DOHH2 (cell line): ENCODE measurements around the gene GFM2.

ENCODE experiments used
- H3F3A ChIP-seq: fragments of 200-600 bp; sonication (generic), shearing (Covaris generic); 2 replicates; pipeline ENCODE4 v1.6.0; 2016; ENCODE audit warnings: antibody characterized with exemption, mild to moderate bottlenecking; ENCODE audit not compliant: control insufficient read depth, insufficient read depth
- H3K27ac ChIP-seq: fragments of 200-600 bp; sonication (generic); 2 replicates; pipeline ENCODE4 v1.5.1; 2014; ENCODE audit warnings: low read depth, mild to moderate bottlenecking, low read length, moderate library complexity
- H3K27me3 ChIP-seq: fragments of 200-600 bp; sonication (generic); 2 replicates; pipeline ENCODE4 v1.6.1; 2014; ENCODE audit warnings: mild to moderate bottlenecking, low read length, mixed read lengths; ENCODE audit not compliant: control insufficient read depth
- H3K36me3 ChIP-seq: fragments of 200-600 bp; sonication (generic); 2 replicates; pipeline ENCODE4 v1.6.1; 2014; ENCODE audit warnings: mild to moderate bottlenecking, low read length, moderate library complexity, mixed read lengths; ENCODE audit not compliant: control insufficient read depth
- H3K4me1 ChIP-seq: fragments of 200-600 bp; sonication (generic); 2 replicates; pipeline ENCODE4 v1.6.1; 2014; ENCODE audit warnings: mild to moderate bottlenecking, low read length, mixed read lengths; ENCODE audit not compliant: control insufficient read depth
- H3K4me2 ChIP-seq: fragments of 200-600 bp; sonication (generic); 2 replicates; pipeline ENCODE4 v1.6.0; 2014; ENCODE audit warnings: mild to moderate bottlenecking, low read length, moderate library complexity
- H3K4me3 ChIP-seq: fragments of 200-600 bp; sonication (generic); 2 replicates; pipeline ENCODE4 v1.5.1; 2014; ENCODE audit warnings: mild to moderate bottlenecking, low read length, mixed read lengths
- H3K79me2 ChIP-seq: fragments of 200-600 bp; sonication (generic); 2 replicates; pipeline ENCODE4 v1.6.1; 2014; ENCODE audit warnings: mild to moderate bottlenecking, low read length, mixed read lengths; ENCODE audit not compliant: control insufficient read depth
- H3K9me2 ChIP-seq: fragments of 200-600 bp; sonication (generic); replicated peaks from 2 replicates; pipeline ENCODE4 v1.6.1; 2014; ENCODE audit warnings: mild to moderate bottlenecking, low read length, mixed read lengths; ENCODE audit not compliant: control insufficient read depth
- H3K9me3 ChIP-seq: fragments of 200-600 bp; sonication (generic); 2 replicates; pipeline ENCODE4 v1.6.1; 2014; ENCODE audit warnings: antibody characterized with exemption, low read length, mixed read lengths; ENCODE audit not compliant: control insufficient read depth, insufficient read depth
- H4K20me1 ChIP-seq: fragments of 200-600 bp; sonication (generic); 2 replicates; pipeline ENCODE4 v1.6.0; 2014; ENCODE audit warnings: low read depth, mild to moderate bottlenecking, antibody characterized with exemption, low read length, moderate library complexity; ENCODE audit not compliant: control insufficient read depth, insufficient read depth
- EZH2phosphoT487 ChIP-seq: fragments of 200-600 bp; sonication (generic); IDR thresholded peaks from 2 replicates; pipeline ENCODE4 v1.6.1; 2017; ENCODE audit warnings: borderline replicate concordance, mild to moderate bottlenecking, antibody characterized with exemption, low read length, moderate library complexity, mixed read lengths
- TF ChIP-seq, protein P1 (sequence below): fragments of 200-600 bp; sonication (generic); IDR thresholded peaks from one replicate; pipeline ENCODE4 v1.5.1; 2014; ENCODE audit warnings: antibody characterized with exemption, mild to moderate bottlenecking, low read depth, low read length; ENCODE audit not compliant: poor library complexity, severe bottlenecking

Gene GFM2

DNA sequence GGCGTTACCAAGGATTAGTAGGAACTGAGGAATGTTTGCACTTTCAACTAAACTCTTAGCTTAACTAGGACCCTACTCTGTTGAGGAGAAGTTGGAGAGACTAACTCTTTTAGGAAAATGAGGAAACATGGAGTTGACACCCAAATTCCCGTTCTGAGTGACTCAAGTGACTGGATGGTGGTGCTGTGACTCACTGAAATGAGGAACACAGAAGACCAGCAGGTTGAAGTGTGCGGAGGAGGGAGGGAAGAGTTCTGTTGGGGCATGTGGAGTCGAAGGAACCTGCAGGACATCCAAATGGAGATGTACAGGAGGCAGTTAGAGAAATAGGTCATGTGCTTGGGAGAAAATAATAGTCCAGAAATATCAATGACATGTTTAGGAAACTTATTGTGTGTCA is 73.7 kb downstream of the GFM2 start:
- Histone ChIP-seq H3K4me2 (no peak overlapping the region), H3K36me3 (peaks cover 29% of the 10 kb centered on the region), H3K79me2 (no peaks in the 10 kb centered on the region), H4K20me1 (no peaks in the 10 kb centered on the region), H3K27me3 (no peaks in the 10 kb centered on the region), H3K4me3 (no peak overlapping the region), H3K27ac (no peak overlapping the region), H3K9me3 (no peaks in the 10 kb centered on the region), H3F3A (no peaks in the 10 kb centered on the region), H3K9me2 (no peaks in the 10 kb centered on the region), H3K4me1 (no peaks in the 10 kb centered on the region)
- no peak for TF ChIP-seq EZH2phosphoT487
- TF ChIP-seq, protein P1, sequence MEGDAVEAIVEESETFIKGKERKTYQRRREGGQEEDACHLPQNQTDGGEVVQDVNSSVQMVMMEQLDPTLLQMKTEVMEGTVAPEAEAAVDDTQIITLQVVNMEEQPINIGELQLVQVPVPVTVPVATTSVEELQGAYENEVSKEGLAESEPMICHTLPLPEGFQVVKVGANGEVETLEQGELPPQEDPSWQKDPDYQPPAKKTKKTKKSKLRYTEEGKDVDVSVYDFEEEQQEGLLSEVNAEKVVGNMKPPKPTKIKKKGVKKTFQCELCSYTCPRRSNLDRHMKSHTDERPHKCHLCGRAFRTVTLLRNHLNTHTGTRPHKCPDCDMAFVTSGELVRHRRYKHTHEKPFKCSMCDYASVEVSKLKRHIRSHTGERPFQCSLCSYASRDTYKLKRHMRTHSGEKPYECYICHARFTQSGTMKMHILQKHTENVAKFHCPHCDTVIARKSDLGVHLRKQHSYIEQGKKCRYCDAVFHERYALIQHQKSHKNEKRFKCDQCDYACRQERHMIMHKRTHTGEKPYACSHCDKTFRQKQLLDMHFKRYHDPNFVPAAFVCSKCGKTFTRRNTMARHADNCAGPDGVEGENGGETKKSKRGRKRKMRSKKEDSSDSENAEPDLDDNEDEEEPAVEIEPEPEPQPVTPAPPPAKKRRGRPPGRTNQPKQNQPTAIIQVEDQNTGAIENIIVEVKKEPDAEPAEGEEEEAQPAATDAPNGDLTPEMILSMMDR = no peak

DNA sequence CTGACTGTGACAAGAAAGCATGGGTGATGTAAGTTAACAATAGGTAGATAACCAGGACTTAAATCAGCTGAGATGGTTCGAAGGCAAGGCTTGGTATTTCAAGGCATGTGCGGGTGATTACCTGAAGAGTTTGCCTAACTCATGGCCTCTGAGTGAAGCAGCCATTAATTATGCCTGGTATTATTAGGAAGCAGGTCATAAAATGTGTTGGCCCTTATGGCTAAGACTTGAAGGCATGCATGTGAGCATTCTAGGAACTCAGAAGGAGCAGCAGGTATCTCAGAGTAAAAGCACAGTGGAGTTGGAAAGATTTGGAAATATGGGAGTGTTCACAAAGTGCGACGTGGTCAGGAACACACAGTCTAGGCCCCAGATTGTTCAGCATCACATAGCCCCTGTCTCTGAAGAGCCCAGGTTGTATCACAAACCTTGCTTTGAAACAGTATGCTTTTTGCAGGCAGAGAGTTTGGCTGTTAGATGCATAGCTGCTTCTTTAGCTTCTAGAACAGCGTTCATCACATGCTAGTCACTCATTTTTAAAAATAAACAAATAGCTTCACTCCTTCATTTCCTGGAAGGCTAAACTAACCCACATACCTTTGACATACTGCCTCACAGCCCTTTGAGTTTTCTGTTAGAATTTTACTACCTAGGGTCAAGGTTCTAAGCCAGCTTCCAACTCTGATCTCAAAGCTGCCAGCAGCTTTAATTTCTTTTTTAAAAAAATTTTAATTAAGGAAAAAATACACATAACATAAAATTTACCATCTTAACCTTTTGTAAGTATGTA is 79.8 kb downstream of the GFM2 start:
- no peaks in the 10 kb centered on the region for H4K20me1 ChIP-seq
- H3K36me3 ChIP-seq = peaks cover 17% of the 10 kb centered on the region
- peak overlapping the region; percentile 65 for H3K4me2 ChIP-seq
- H3K4me1 ChIP-seq = peaks cover 13% of the 10 kb centered on the region
- H3K4me3 ChIP-seq = no peak overlapping the region
- no peaks in the 10 kb centered on the region for H3K27me3 ChIP-seq
- H3K9me3 ChIP-seq = no peaks in the 10 kb centered on the region
- no peak overlapping the region for H3K27ac ChIP-seq
- TF ChIP-seq, protein P1 = no peak
- no peak for TF ChIP-seq EZH2phosphoT487
- H3F3A ChIP-seq = no peaks in the 10 kb centered on the region
- no peaks in the 10 kb centered on the region for H3K9me2 ChIP-seq
- peaks cover 6% of the 10 kb centered on the region; the same call in 1 of the 2 replicates for H3K79me2 ChIP-seq

DNA sequence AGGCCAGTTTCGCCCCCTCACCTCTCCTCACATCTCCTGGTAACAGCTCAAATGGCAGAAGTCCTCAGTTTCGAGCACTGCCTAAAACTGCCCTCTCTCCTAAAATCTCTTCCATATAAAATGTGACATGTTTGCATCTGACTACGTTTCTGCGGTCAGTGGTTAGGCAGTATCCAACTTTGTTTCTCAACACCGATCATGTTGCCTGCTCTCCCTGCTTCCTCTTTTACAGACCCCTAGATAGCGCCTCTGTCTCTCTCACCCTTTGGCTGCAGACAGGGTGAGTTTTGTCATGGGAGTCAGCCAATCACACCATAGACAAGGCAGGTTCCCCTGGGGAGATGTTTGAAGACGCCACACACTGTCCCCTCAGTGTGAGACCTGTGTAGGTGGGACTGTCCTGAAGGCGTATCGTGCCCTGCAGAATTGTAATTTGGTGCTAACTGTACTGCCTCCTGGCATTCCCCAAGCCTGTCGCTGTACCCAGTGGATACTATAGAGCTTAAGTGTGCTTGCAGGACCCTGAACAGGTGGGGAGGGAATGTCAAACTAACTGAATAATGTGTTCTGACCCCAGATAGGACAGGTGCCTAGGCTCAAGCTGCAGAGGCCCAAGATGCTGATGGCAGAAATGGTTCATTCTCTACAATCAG is 80.8 kb downstream of the GFM2 start:
- H3K4me2 ChIP-seq = peak overlapping the region; percentile 65
- peaks cover 6% of the 10 kb centered on the region; the same call in 1 of the 2 replicates for H3K79me2 ChIP-seq
- TF ChIP-seq EZH2phosphoT487 = no peak
- TF ChIP-seq, protein P1 = no peak
- no peaks in the 10 kb centered on the region for H4K20me1 ChIP-seq
- H3K9me2 ChIP-seq = no peaks in the 10 kb centered on the region
- H3F3A ChIP-seq = no peaks in the 10 kb centered on the region
- H3K27me3 ChIP-seq = peaks cover 5% of the 10 kb centered on the region; the same call in 1 of the 2 replicates
- H3K4me1 ChIP-seq = peaks cover 17% of the 10 kb centered on the region
- H3K9me3 ChIP-seq = no peaks in the 10 kb centered on the region
- peak overlapping the region; percentile 88 for H3K4me3 ChIP-seq
- no peak overlapping the region for H3K27ac ChIP-seq
- peaks cover 12% of the 10 kb centered on the region for H3K36me3 ChIP-seq
